K562 (cell line): ENCODE data around the gene MRPL55. TPM values are rescaled to one million over a fixed set of nuclear protein-coding genes. Genes with fewer than 3 reads are reported as not detected.

ENCODE experiments used
- ATF2 ChIP-seq: sonication (generic); formaldehyde crosslinking; IDR thresholded peaks from 2 replicates; pipeline ENCODE4 v1.8.1; 2022; ENCODE audit warnings: missing genetic modification reagents
- BACH1 ChIP-seq: fragments of 200-800 bp; sonication (Bioruptor generic); IDR thresholded peaks from 2 replicates; pipeline ENCODE4 v1.6.1; 2016; ENCODE audit warnings: missing genetic modification characterization, missing compliant biosample characterization
- CEBPB ChIP-seq: fragments of 450-650 bp; IDR thresholded peaks from 2 replicates; pipeline ENCODE4 v1.6.1; 2016; ENCODE audit warnings: missing genetic modification characterization, missing compliant biosample characterization
- DPF2 ChIP-seq: fragments of 450-650 bp; IDR thresholded peaks from 2 replicates; pipeline ENCODE4 v1.6.1; 2016
- FOSL1 ChIP-seq: fragments of 200-800 bp; sonication (Bioruptor generic); conservative IDR thresholded peaks from 2 replicates; pipeline ENCODE4 v1.6.1; 2016; ENCODE audit warnings: missing genetic modification characterization, missing compliant biosample characterization
- MAFF ChIP-seq: IDR thresholded peaks from 2 replicates; pipeline ENCODE4 v1.6.1; 2012; ENCODE audit warnings: low read length, improper control_type of control experiment
- MAFK ChIP-seq: IDR thresholded peaks from 2 replicates; pipeline ENCODE4 v1.6.1; 2011; ENCODE audit warnings: low read length, improper control_type of control experiment
- PHB ChIP-seq: fragments of 250-450 bp; sonication (Bioruptor Pico); IDR thresholded peaks from 2 replicates; pipeline ENCODE4 v1.5.0; 2021
- RCOR1 ChIP-seq, 2 experiments: IDR thresholded peaks; 2 replicates each; pipeline ENCODE4 v1.6.1; 2012; ENCODE audit warnings: low read depth in 2 of 2, low read length in 2 of 2, borderline replicate concordance in 1 of 2, improper control_type of control experiment in 1 of 2
- REST ChIP-seq, 2 experiments: fragments of 450-650 bp; formaldehyde crosslinking in 1 of 2; IDR thresholded peaks; 2 replicates each; pipeline versions ENCODE4 v1.4.0 to v1.6.1; 2014 to 2020; ENCODE audit warnings: mild to moderate bottlenecking in 2 of 2, borderline replicate concordance in 1 of 2, low read depth in 1 of 2
- SMAD1 ChIP-seq: fragments of 150-350 bp; IDR thresholded peaks from 2 replicates; pipeline ENCODE4 v1.6.1; 2014; ENCODE audit warnings: low read length, low read depth; ENCODE audit not compliant: partially characterized antibody
- TEAD2 ChIP-seq: fragments of 450-650 bp; IDR thresholded peaks from 2 replicates; pipeline ENCODE4 v1.6.1; 2016; ENCODE audit warnings: missing genetic modification characterization, control low read depth, missing compliant biosample characterization
- WHSC1 ChIP-seq: IDR thresholded peaks from one replicate; pipeline ENCODE4 v1.6.1; 2012; ENCODE audit warnings: low read length, control low read depth, inconsistent platforms
- ZNF3 ChIP-seq: fragments of 250-450 bp; sonication (Bioruptor Pico); IDR thresholded peaks from 2 replicates; pipeline ENCODE4 v1.5.0; 2021; ENCODE audit warnings: mild to moderate bottlenecking, moderate library complexity
- ZNF316 ChIP-seq: fragments of 450-650 bp; IDR thresholded peaks from 2 replicates; pipeline ENCODE4 v1.6.1; 2016
- polyA plus RNA-seq, 8 experiments: library from polyadenylated mRNA; depleted of rRNA in 4 of 8; stranded (reverse) in 5 of 8; unstranded in 3 of 8; fragments of >200 nt; fragmentation: Nextera tagmentation in 2 of 8; fragmentation: Illumina TruSeq in 1 of 8; extraction: Ambion mirVana in 2 of 8; extraction: Trizol in 1 of 8; gene quantifications; 2 replicates each; pipeline versions ENCODE4 v1.2.1 to v1.2.3, GENCODE V29; 2011 to 2014; ENCODE audit warnings: inconsistent platforms in 1 of 8, missing spikeins in 1 of 8
- total RNA-seq, 7 experiments: library from RNA; depleted of rRNA in 6 of 7; stranded (reverse); fragments of >200 nt in 6 of 7; fragmentation: Illumina TruSeq in 2 of 7; extraction: Trizol in 2 of 7; gene quantifications; 2 replicates each; pipeline versions ENCODE4 v1.2.1 to v1.2.3, GENCODE V29; 2011 to 2021; ENCODE audit warnings: low replicate concordance in 1 of 7
- TF ChIP-seq, protein P1 (sequence below): sonication (generic); formaldehyde crosslinking; IDR thresholded peaks from 2 replicates; pipeline ENCODE4 v1.8.0; 2022; ENCODE audit warnings: mild to moderate bottlenecking, missing genetic modification reagents

The MRPL55 gene
- total and polyA plus RNA-seq, 9 of the 15 experiments (the other 6 are each of a cell fraction or from before 2014, with no cell fraction given), result 34.9 to 228 (median 81.0) TPM

GRCh38 chr1:228084325-228084724 is 24.8 kb downstream of the MRPL55 start (continued):
- TF ChIP-seq RCOR1 (IDR thresholded peaks at IDR 0.05; ENCODE audit: borderline replicate concordance in 1 of 2, low read depth in 2 of 2, low read length in 2 of 2) (peak; percentile 61 to 74; a peak in 3 of 4 replicates), MAFF (peak; percentile 16; the same call in 1 of the 2 replicates), CEBPB (tag) (peak; percentile 94), FOSL1 (tag) (peak; percentile 42; the same call in 1 of the 2 replicates), ZNF3 (no peak), ATF2 (no peak), ZNF316 (peak; percentile 52; the same call in 1 of the 2 replicates), REST (IDR thresholded peaks at IDR 0.05; ENCODE audit: borderline replicate concordance) (0 out of 2 replicates have a peak, but pooled peaks have one; percentile 2), REST (CRISPR knock-in tag; IDR thresholded peaks at IDR 0.05; ENCODE audit: low read depth) (no peak), SMAD1 (peak; percentile 1), TEAD2 (no peak), DPF2 (0 out of 2 replicates have a peak, but pooled peaks have one; percentile 29), MAFK (0 out of 2 replicates have a peak, but pooled peaks have one; percentile 21), PHB (CRISPR knock-in tag) (no peak), WHSC1 (no peak), BACH1 (tag) (peak; percentile 56; the same call in 1 of the 2 replicates)
- TF ChIP-seq, protein P1, sequence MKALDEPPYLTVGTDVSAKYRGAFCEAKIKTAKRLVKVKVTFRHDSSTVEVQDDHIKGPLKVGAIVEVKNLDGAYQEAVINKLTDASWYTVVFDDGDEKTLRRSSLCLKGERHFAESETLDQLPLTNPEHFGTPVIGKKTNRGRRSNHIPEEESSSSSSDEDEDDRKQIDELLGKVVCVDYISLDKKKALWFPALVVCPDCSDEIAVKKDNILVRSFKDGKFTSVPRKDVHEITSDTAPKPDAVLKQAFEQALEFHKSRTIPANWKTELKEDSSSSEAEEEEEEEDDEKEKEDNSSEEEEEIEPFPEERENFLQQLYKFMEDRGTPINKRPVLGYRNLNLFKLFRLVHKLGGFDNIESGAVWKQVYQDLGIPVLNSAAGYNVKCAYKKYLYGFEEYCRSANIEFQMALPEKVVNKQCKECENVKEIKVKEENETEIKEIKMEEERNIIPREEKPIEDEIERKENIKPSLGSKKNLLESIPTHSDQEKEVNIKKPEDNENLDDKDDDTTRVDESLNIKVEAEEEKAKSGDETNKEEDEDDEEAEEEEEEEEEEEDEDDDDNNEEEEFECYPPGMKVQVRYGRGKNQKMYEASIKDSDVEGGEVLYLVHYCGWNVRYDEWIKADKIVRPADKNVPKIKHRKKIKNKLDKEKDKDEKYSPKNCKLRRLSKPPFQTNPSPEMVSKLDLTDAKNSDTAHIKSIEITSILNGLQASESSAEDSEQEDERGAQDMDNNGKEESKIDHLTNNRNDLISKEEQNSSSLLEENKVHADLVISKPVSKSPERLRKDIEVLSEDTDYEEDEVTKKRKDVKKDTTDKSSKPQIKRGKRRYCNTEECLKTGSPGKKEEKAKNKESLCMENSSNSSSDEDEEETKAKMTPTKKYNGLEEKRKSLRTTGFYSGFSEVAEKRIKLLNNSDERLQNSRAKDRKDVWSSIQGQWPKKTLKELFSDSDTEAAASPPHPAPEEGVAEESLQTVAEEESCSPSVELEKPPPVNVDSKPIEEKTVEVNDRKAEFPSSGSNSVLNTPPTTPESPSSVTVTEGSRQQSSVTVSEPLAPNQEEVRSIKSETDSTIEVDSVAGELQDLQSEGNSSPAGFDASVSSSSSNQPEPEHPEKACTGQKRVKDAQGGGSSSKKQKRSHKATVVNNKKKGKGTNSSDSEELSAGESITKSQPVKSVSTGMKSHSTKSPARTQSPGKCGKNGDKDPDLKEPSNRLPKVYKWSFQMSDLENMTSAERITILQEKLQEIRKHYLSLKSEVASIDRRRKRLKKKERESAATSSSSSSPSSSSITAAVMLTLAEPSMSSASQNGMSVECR (CRISPR knock-in tag), result peak; percentile 0; the same call in 1 of the 2 replicates
